HCT116 (cell line): ENCODE results near the gene RPL38. TPM values are rescaled to one million over a fixed set of nuclear protein-coding genes. Genes with fewer than 3 reads are reported as not detected.

Source experiments
- ATAC-seq: fragments of 200-7000 bp; cut with Tn5 transposase; 2 replicates; pipeline ENCODE4 v1.9.1; 2020; ENCODE audit warnings: mild to moderate bottlenecking, moderate library complexity
- BruUV-seq: library from RNA; stranded (reverse); fragments of 400-500 nt; replicated peaks from 2 replicates; lab custom pipeline; 2021; lab: Mats Ljungman, UMichigan
- CTCF ChIA-PET: fragments of 300-600 bp; sonication (Branson Sonifier 250); formaldehyde crosslinking; loops from one replicate; lab custom pipeline; 2021; ENCODE audit warnings: antibody characterized with exemption; lab: Charles Lee
- POLR2A ChIA-PET: fragments of 300-600, 350-600 bp; sonication (Branson Sonifier 250); formaldehyde crosslinking; loops from one replicate; lab custom pipeline; 2021; ENCODE audit warnings: antibody characterized with exemption; lab: Charles Lee
- RAD21 ChIA-PET, 2 experiments: fragments of 300-600 bp; sonication (Branson Sonifier 250); formaldehyde crosslinking; loops; one replicate each; lab custom pipeline; 2023; ENCODE audit warnings: low total read pairs in 2 of 2; ENCODE audit not compliant: uncharacterized antibody in 2 of 2, unreplicated experiment in 2 of 2, low non-redundant PET in 1 of 2; lab: Charles Lee
- DNase-seq: peaks from one replicate; pipeline ENCODE4 v3.0.0-alpha.2; 2010; ENCODE audit warnings: low read depth, low spot score
- H2AFZ ChIP-seq: fragments of 200-600 bp; shearing (Covaris generic), sonication (generic); 2 replicates; pipeline ENCODE4 v1.6.1; 2017; ENCODE audit warnings: low read depth, mixed run types, mixed read lengths, antibody characterized with exemption, low read length; ENCODE audit not compliant: poor library complexity, severe bottlenecking
- H3K27ac ChIP-seq: 2 replicates; pipeline ENCODE4 v1.5.1; 2012; ENCODE audit warnings: low read depth, low read length
- H3K27me3 ChIP-seq: fragments of 200-600 bp; sonication (generic); 2 replicates; pipeline ENCODE4 v1.6.1; 2016; ENCODE audit warnings: mixed run types, low read length, mixed read lengths; ENCODE audit not compliant: insufficient read depth
- H3K36me3 ChIP-seq, 2 experiments: fragments of 200-500 bp in 1 of 2; fragments of 200-600 bp in 1 of 2; sonication (Bioruptor generic) in 1 of 2; sonication (generic) in 1 of 2; 2 replicates each; pipeline versions ENCODE4 v1.5.1 to v1.6.1; 2014 to 2016; ENCODE audit warnings: low read length in 2 of 2, inconsistent platforms in 1 of 2, mixed read lengths in 1 of 2, mixed run types in 1 of 2; ENCODE audit not compliant: insufficient read depth in 2 of 2, control insufficient read depth in 1 of 2
- H3K4me1 ChIP-seq, 2 experiments: fragments of 200-600 bp in 1 of 2; sonication (generic) in 1 of 2; 2 replicates each; pipeline versions ENCODE4 v1.5.1 to v1.6.1; 2012 to 2017; ENCODE audit warnings: low read length in 2 of 2, inconsistent platforms in 1 of 2, mild to moderate bottlenecking in 1 of 2, mixed read lengths in 1 of 2, mixed run types in 1 of 2, moderate library complexity in 1 of 2; ENCODE audit not compliant: insufficient read depth in 2 of 2, control insufficient read depth in 1 of 2
- H3K4me2 ChIP-seq: fragments of 200-600 bp; sonication (generic); 2 replicates; pipeline ENCODE4 v1.6.1; 2017; ENCODE audit warnings: mixed run types, low read length, mixed read lengths
- H3K4me3 ChIP-seq, 2 experiments: fragments of 200-600 bp in 1 of 2; sonication (generic) in 1 of 2; replicated peaks in 1 of 2; 2 replicates each; pipeline ENCODE4 v1.5.1; 2011 to 2016; ENCODE audit warnings: low read length in 2 of 2, control low read depth in 1 of 2, low read depth in 1 of 2, mild to moderate bottlenecking in 1 of 2, mixed read lengths in 1 of 2, mixed run types in 1 of 2
- H3K79me2 ChIP-seq: fragments of 200-600 bp; sonication (generic); 2 replicates; pipeline ENCODE4 v1.6.1; 2017; ENCODE audit warnings: mild to moderate bottlenecking, mixed run types, low read length, moderate library complexity, mixed read lengths; ENCODE audit not compliant: insufficient read depth
- H3K9ac ChIP-seq: fragments of 200-600 bp; sonication (generic); 2 replicates; pipeline ENCODE4 v1.6.1; 2016; ENCODE audit warnings: low read length, mixed read lengths
- H3K9me2 ChIP-seq: fragments of 200-600 bp; sonication (generic), shearing (Covaris generic); 2 replicates; pipeline ENCODE4 v1.6.1; 2017; ENCODE audit warnings: mixed run types, mild to moderate bottlenecking, moderate library complexity; ENCODE audit not compliant: insufficient read depth
- H3K9me3 ChIP-seq, 2 experiments: fragments of 200-500 bp in 1 of 2; fragments of 200-600 bp in 1 of 2; sonication (Bioruptor generic) in 1 of 2; sonication (generic) in 1 of 2; 2 replicates each; pipeline ENCODE4 v1.6.1; 2014 to 2017; ENCODE audit warnings: low read length in 2 of 2, mixed read lengths in 2 of 2, inconsistent platforms in 1 of 2, low read depth in 1 of 2, mild to moderate bottlenecking in 1 of 2, mixed run types in 1 of 2, moderate library complexity in 1 of 2; ENCODE audit not compliant: control insufficient read depth in 1 of 2, insufficient read depth in 1 of 2
- H4K20me1 ChIP-seq: fragments of 200-600 bp; sonication (generic), shearing (Covaris generic); 2 replicates; pipeline ENCODE4 v1.6.1; 2017; ENCODE audit warnings: mixed run types, mild to moderate bottlenecking, moderate library complexity; ENCODE audit not compliant: insufficient read depth
- ATF3 ChIP-seq: IDR thresholded peaks from 2 replicates; pipeline ENCODE4 v1.6.1; 2012
- CBX3 ChIP-seq: IDR thresholded peaks from 2 replicates; pipeline ENCODE4 v1.6.1; 2012; ENCODE audit warnings: low read depth
- CEBPB ChIP-seq: IDR thresholded peaks from 2 replicates; pipeline ENCODE4 v1.6.1; 2012; ENCODE audit warnings: low read depth
- ELF1 ChIP-seq: IDR thresholded peaks from 2 replicates; pipeline ENCODE4 v1.6.1; 2012; ENCODE audit warnings: low read depth, borderline replicate concordance
- EZH2phosphoT487 ChIP-seq: fragments of 200-600 bp; IDR thresholded peaks from 2 replicates; pipeline ENCODE4 v1.6.1; 2018; ENCODE audit warnings: antibody characterized with exemption, borderline replicate concordance
- MAX ChIP-seq: IDR thresholded peaks from 2 replicates; pipeline ENCODE4 v1.6.1; 2012
- POLR2A ChIP-seq: IDR thresholded peaks from 2 replicates; pipeline ENCODE4 v1.7.0; 2011; ENCODE audit warnings: borderline replicate concordance; ENCODE audit not compliant: insufficient read depth, insufficient read length; ENCODE audit errors: extremely low read depth
- POLR2AphosphoS5 ChIP-seq: IDR thresholded peaks from 2 replicates; pipeline ENCODE4 v1.6.1; 2011; ENCODE audit warnings: mild to moderate bottlenecking, low read depth, low read length, moderate library complexity
- RAD21 ChIP-seq: IDR thresholded peaks from 2 replicates; pipeline ENCODE4 v1.6.1; 2012; ENCODE audit warnings: low read depth, mild to moderate bottlenecking
- SIN3A ChIP-seq: IDR thresholded peaks from 2 replicates; pipeline ENCODE4 v1.6.1; 2012; ENCODE audit warnings: low read depth
- SP1 ChIP-seq: IDR thresholded peaks from 2 replicates; pipeline ENCODE4 v1.6.1; 2012; ENCODE audit warnings: low read depth
- SRF ChIP-seq: IDR thresholded peaks from 2 replicates; pipeline ENCODE4 v1.6.1; 2012; ENCODE audit warnings: low read depth
- TCF7L2 ChIP-seq: IDR thresholded peaks from 2 replicates; pipeline ENCODE4 v1.7.0; 2011; ENCODE audit warnings: borderline replicate concordance, inconsistent platforms; ENCODE audit not compliant: insufficient read depth, insufficient read length; ENCODE audit errors: extremely low read depth
- ZBTB33 ChIP-seq: IDR thresholded peaks from 2 replicates; pipeline ENCODE4 v1.6.1; 2011; ENCODE audit warnings: mild to moderate bottlenecking, low read length, moderate library complexity; ENCODE audit not compliant: insufficient replicate concordance; ENCODE audit errors: extremely low read depth
- ZFX ChIP-seq: fragments of 450-650 bp; IDR thresholded peaks from 2 replicates; pipeline ENCODE4 v1.6.1; 2017
- ZNF274 ChIP-seq: fragments of 200-500 bp; sonication (Bioruptor generic); IDR thresholded peaks from 2 replicates; pipeline ENCODE4 v1.6.1; 2014; ENCODE audit warnings: mild to moderate bottlenecking, low read depth, low read length, inconsistent platforms
- intact Hi-C: fragments of 100-400 bp; cut with micrococcal nuclease; formaldehyde crosslinking; loops from 2 replicates; pipeline ENCODE4 v1.10.0; 2022
- total RNA-seq: library from RNA; stranded (reverse); gene quantifications from one replicate; pipeline ENCODE4 v1.2.1, GENCODE V29; 2021; ENCODE audit not compliant: unreplicated experiment

RPL38 gene
- total RNA-seq, 1 experiment from 2014 or later = 1,628 TPM

GRCh38 chr17:74239172-74239571 is 35.7 kb downstream of the RPL38 start:
- Histone ChIP-seq H3K9ac (no peak overlapping the region), H4K20me1 (no peaks in the 10 kb centered on the region), H2AFZ (no peak overlapping the region), H3K36me3 (no peaks in the 10 kb centered on the region; a peak in 1 of 4 replicates), H3K79me2 (no peaks in the 10 kb centered on the region), H3K4me1 (no peaks in the 10 kb centered on the region), H3K9me2 (no peaks in the 10 kb centered on the region), H3K4me3 (no peak overlapping the region), H3K27ac (no peak overlapping the region), H3K27me3 (no peaks in the 10 kb centered on the region), H3K4me2 (no peak overlapping the region), H3K9me3 (no peaks in the 10 kb centered on the region)
- CTCF ChIA-PET = no interaction called here
- POLR2A ChIA-PET = no interaction called here
- ATAC-seq (no peak), DNase-seq (no peak)
- RAD21 ChIA-PET = no interaction called here
- no TSS peak for BruUV-seq
- TF ChIP-seq SIN3A (no peak), ZNF274 (no peak), ZBTB33 (no peak), POLR2A (no peak), MAX (no peak), SP1 (no peak), RAD21 (no peak), EZH2phosphoT487 (no peak)
- intact Hi-C loops = no loop called here

GRCh38 chr17:74240618-74241205 is 37.2 kb downstream of the RPL38 start:
- Histone ChIP-seq H4K20me1 (no peaks in the 10 kb centered on the region), H2AFZ (no peak overlapping the region), H3K9me3 (no peaks in the 10 kb centered on the region), H3K27ac (no peak overlapping the region), H3K4me1 (no peaks in the 10 kb centered on the region), H3K36me3 (no peaks in the 10 kb centered on the region; a peak in 1 of 4 replicates), H3K4me3 (no peak overlapping the region), H3K79me2 (no peaks in the 10 kb centered on the region), H3K9me2 (no peaks in the 10 kb centered on the region), H3K9ac (no peak overlapping the region), H3K4me2 (no peak overlapping the region), H3K27me3 (no peaks in the 10 kb centered on the region)
- BruUV-seq = no TSS peak
- RAD21 ChIA-PET = no interaction called here
- DNase-seq (no peak), ATAC-seq (no peak)
- CTCF ChIA-PET = no interaction called here
- intact Hi-C loops = no loop called here
- POLR2A ChIA-PET = no interaction called here
- TF ChIP-seq CEBPB (no peak), ZBTB33 (no peak), MAX (no peak), SRF (no peak), POLR2AphosphoS5 (no peak), RAD21 (no peak), ATF3 (no peak), ELF1 (no peak), CBX3 (no peak), TCF7L2 (no peak), ZFX (no peak), POLR2A (no peak)
